HUES48 (cell line): ENCODE measurements around the gene MBD6.
"Not testable (repeated sequence)": the region's sequence is repeated elsewhere in the genome, so short reads cannot be mapped to it uniquely, and the experiment has no call there.

Experiments used
- H3K27ac ChIP-seq: one replicate; pipeline ENCODE4 v1.7.0; 2013; ENCODE audit warnings: low read depth, low read length, inconsistent platforms
- H3K27me3 ChIP-seq: 2 replicates; pipeline ENCODE4 v1.6.1; 2013; ENCODE audit warnings: mild to moderate bottlenecking, low read length; ENCODE audit not compliant: control insufficient read depth, insufficient read depth
- H3K36me3 ChIP-seq: 2 replicates; pipeline ENCODE4 v1.6.1; 2013; ENCODE audit warnings: low read length; ENCODE audit not compliant: control insufficient read depth, insufficient read depth
- H3K4me1 ChIP-seq: 2 replicates; pipeline ENCODE4 v1.6.1; 2013; ENCODE audit warnings: mild to moderate bottlenecking, low read length; ENCODE audit not compliant: control insufficient read depth, insufficient read depth
- H3K4me3 ChIP-seq: 2 replicates; pipeline ENCODE4 v1.5.1; 2013; ENCODE audit warnings: mild to moderate bottlenecking, low read depth, low read length
- H3K9ac ChIP-seq: 2 replicates; pipeline ENCODE4 v1.6.1; 2013; ENCODE audit warnings: mild to moderate bottlenecking, low read depth, low read length, moderate library complexity
- H3K9me3 ChIP-seq: 2 replicates; pipeline ENCODE4 v1.6.1; 2013; ENCODE audit warnings: low read length; ENCODE audit not compliant: control insufficient read depth, insufficient read depth

MBD6 gene

GRCh38 chr12:57511161-57511560, 11.5 kb upstream of the MBD6 start:
- H3K27me3 ChIP-seq = no peaks in the 10 kb centered on the region
- no peak overlapping the region for H3K4me3 ChIP-seq
- H3K9ac ChIP-seq = no peak overlapping the region
- H3K9me3 ChIP-seq = no peaks in the 10 kb centered on the region
- no peak overlapping the region for H3K27ac ChIP-seq
- H3K36me3 ChIP-seq = peaks cover 83% of the 10 kb centered on the region
- no peaks in the 10 kb centered on the region for H3K4me1 ChIP-seq

DNA sequence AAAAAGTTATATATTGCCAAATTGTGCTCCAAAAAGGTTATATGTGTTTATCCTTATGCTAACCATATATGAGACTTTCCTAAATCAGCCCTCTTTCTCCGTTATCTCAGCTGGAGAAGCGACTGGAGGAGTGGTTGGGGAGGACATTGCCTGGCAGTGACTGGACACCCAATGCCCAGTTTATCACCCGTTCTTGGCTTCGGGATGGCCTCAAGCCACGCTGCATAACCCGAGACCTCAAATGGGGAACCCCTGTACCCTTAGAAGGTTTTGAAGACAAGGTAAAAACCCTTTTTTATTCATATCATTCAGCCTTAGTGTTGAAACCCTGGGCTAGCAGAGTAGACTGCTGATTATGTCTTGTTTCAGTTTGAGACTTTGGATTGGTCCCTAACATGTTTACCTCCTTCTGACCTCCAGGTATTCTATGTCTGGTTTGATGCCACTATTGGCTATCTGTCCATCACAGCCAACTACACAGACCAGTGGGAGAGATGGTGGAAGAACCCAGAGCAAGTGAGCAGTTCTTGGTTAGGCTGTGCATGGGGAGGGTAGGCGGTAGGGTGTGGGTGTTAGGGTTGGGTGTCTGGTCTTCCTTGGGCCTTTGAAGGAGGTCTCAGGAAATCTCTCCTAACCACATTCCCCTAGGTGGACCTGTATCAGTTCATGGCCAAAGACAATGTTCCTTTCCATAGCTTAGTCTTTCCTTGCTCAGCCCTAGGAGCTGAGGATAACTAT, 10.9 kb upstream of the MBD6 start:
- H3K9ac ChIP-seq = no peak overlapping the region
- no peak overlapping the region for H3K4me3 ChIP-seq
- no peaks in the 10 kb centered on the region for H3K4me1 ChIP-seq
- no peaks in the 10 kb centered on the region for H3K9me3 ChIP-seq
- H3K36me3 ChIP-seq = peaks cover 84% of the 10 kb centered on the region
- H3K27me3 ChIP-seq = no peaks in the 10 kb centered on the region
- H3K27ac ChIP-seq = no peak overlapping the region

DNA sequence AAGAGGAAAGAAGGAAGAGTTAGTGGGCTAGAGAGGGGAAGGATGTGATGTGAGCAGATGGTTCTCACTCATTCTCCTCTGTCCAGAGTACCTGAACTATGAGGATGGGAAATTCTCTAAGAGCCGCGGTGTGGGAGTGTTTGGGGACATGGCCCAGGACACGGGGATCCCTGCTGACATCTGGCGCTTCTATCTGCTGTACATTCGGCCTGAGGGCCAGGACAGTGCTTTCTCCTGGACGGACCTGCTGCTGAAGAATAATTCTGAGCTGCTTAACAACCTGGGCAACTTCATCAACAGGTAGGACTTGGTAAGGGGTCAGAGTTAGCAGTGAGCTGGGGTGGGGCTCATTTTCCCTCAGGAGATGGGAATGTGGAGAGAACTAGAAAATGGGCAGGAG, 10.0 kb upstream of the MBD6 start:
- H3K9ac ChIP-seq = no peak overlapping the region
- H3K9me3 ChIP-seq = no peaks in the 10 kb centered on the region
- H3K4me1 ChIP-seq = no peaks in the 10 kb centered on the region
- H3K4me3 ChIP-seq = no peak overlapping the region
- H3K36me3 ChIP-seq = peaks cover 93% of the 10 kb centered on the region
- no peak overlapping the region for H3K27ac ChIP-seq
- H3K27me3 ChIP-seq = no peaks in the 10 kb centered on the region

DNA sequence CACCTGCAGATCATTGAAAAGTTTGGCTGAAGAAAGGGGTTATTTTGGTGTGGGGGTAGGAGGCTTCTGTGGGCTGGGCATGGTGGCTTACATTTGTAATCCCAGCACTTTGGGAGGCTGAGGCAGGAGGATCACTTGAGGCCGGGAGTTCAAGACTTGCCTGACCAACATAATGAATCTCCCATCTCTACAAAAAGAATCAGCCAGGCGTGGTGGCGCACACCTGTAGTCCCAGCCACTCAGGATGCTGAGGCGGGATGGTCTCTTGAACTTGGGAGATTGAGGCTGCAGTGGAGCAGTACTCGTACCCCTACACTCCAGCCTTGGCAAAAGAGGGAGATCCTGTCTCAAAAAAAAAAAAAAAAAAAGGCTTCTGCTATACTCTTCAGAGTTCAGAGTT, 9.4 kb upstream of the MBD6 start:
- Histone ChIP-seq H3K27ac (no peak overlapping the region), H3K4me3 (no peak overlapping the region), H3K27me3 (no peaks in the 10 kb centered on the region), H3K9ac (no peak overlapping the region), H3K4me1 (no peaks in the 10 kb centered on the region), H3K36me3 (peaks cover 99% of the 10 kb centered on the region), H3K9me3 (no peaks in the 10 kb centered on the region)

DNA sequence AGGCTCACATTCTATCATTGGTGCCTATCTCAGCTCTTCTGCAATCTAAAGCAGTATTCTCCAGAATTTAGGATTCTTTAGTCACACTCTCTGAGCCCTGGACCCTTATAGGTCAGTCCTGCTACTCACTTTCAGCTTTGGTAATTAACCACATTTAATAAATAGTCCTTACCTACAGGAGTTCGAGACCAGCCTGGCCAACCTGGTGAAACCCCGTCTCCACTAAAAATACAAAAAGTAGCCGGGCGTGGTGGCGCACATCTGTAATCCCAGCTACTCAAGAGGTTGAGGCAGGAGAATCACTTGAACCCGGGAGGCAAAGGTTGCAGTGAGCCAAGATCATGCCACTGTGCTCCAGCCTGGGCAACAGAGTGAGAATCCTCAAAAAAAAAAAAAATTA, 8.9 kb upstream of the MBD6 start:
- H3K4me3 ChIP-seq, H3K9ac ChIP-seq, H3K4me1 ChIP-seq, H3K27ac ChIP-seq, H3K9me3 ChIP-seq, H3K27me3 ChIP-seq: not testable (repeated sequence)
- peaks cover 98% of the 10 kb centered on the region for H3K36me3 ChIP-seq

- not testable (repeated sequence) for H3K4me3 ChIP-seq, H3K27me3 ChIP-seq, H3K9me3 ChIP-seq, H3K4me1 ChIP-seq, H3K27ac ChIP-seq, H3K9ac ChIP-seq
- H3K36me3 ChIP-seq = peaks cover 97% of the 10 kb centered on the region
Observed at GRCh38 chr12:57514246-57514645, 8.4 kb upstream of the MBD6 start.

DNA sequence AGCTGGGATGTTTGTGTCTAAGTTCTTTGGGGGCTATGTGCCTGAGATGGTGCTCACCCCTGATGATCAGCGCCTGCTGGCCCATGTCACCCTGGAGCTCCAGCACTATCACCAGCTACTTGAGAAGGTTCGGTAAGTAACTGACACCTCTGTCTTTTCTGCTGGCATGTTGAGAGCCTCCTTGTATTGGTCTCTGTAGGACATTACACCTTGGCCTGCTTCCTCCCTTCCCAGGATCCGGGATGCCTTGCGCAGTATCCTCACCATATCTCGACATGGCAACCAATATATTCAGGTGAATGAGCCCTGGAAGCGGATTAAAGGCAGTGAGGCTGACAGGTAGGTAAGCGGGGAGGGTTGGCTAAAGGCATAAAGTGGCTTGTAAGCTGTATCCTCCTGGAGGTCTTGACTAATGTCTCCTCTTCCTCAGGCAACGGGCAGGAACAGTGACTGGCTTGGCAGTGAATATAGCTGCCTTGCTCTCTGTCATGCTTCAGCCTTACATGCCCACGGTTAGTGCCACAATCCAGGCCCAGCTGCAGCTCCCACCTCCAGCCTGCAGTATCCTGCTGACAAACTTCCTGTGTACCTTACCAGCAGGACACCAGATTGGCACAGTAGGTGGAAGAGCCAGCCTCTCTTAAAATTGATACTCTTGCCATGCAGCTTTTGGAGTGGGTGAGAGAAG, 7.8 kb upstream of the MBD6 start:
- Histone ChIP-seq H3K4me1 (peaks cover 6% of the 10 kb centered on the region; the same call in 1 of the 2 replicates), H3K9ac (no peak overlapping the region), H3K36me3 (peaks cover 95% of the 10 kb centered on the region), H3K27ac (no peak overlapping the region), H3K9me3 (no peaks in the 10 kb centered on the region), H3K27me3 (no peaks in the 10 kb centered on the region), H3K4me3 (no peak overlapping the region)

DNA sequence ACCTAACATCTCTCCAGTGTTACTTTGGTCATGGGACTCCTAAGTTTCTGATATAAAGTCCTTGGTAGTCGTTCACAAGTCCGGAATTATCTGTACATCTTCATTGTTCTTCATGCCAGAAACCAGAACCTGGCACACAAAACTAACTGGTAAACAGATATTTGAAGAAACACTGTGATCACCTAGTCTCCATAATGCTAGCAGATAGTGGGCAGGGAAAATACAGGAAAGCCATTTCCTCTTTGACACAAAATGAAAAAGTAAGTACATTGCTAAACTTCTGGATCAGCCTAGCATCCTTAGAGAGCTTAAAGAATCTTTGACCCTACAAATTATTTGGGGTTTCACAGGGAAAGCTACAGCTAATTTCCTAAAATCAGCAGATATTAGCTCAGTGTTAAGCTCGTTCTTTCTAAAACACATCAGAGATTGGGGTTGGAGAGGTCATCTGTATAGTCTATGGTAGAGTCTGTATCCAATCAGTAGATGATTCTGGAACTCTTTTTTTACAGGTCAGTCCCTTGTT, 7.2 kb upstream of the MBD6 start:
- H3K9me3 ChIP-seq = no peaks in the 10 kb centered on the region
- H3K4me3 ChIP-seq = no peak overlapping the region
- H3K27me3 ChIP-seq = no peaks in the 10 kb centered on the region
- peaks cover 6% of the 10 kb centered on the region; the same call in 1 of the 2 replicates for H3K4me1 ChIP-seq
- no peak overlapping the region for H3K9ac ChIP-seq
- H3K27ac ChIP-seq = no peak overlapping the region
- peaks cover 88% of the 10 kb centered on the region for H3K36me3 ChIP-seq

- Histone ChIP-seq H3K9ac (no peak overlapping the region), H3K4me1 (peaks cover 6% of the 10 kb centered on the region; the same call in 1 of the 2 replicates), H3K27ac (no peak overlapping the region), H3K36me3 (peaks cover 83% of the 10 kb centered on the region), H3K9me3 (no peaks in the 10 kb centered on the region), H3K4me3 (no peak overlapping the region), H3K27me3 (no peaks in the 10 kb centered on the region)
Observed at GRCh38 chr12:57515934-57516541, 6.6 kb upstream of the MBD6 start.

GRCh38 chr12:57516617-57517153, 5.9 kb upstream of the MBD6 start:
- no peaks in the 10 kb centered on the region for H3K27me3 ChIP-seq
- peaks cover 76% of the 10 kb centered on the region for H3K36me3 ChIP-seq
- no peak overlapping the region for H3K9ac ChIP-seq
- no peak overlapping the region for H3K27ac ChIP-seq
- H3K4me1 ChIP-seq = peaks cover 11% of the 10 kb centered on the region
- no peaks in the 10 kb centered on the region for H3K9me3 ChIP-seq
- H3K4me3 ChIP-seq = no peak overlapping the region

- Histone ChIP-seq H3K4me1 (peaks cover 15% of the 10 kb centered on the region), H3K27me3 (no peaks in the 10 kb centered on the region), H3K9ac (no peak overlapping the region), H3K27ac (no peak overlapping the region), H3K36me3 (peaks cover 71% of the 10 kb centered on the region), H3K9me3 (no peaks in the 10 kb centered on the region), H3K4me3 (no peak overlapping the region)
Observed at GRCh38 chr12:57517187-57517586, 5.4 kb upstream of the MBD6 start.
